ENCODE results near the gene C1orf105. TPM values are rescaled to one million over a fixed set of nuclear protein-coding genes. Genes with fewer than 3 reads are reported as not detected.

Gene C1orf105
- total RNA-seq, 1 donor from 2014 or later = not detected

- H3K27ac Mint-ChIP-seq = peak within 1 kb of the TSS; percentile 90
- H3K4me3 Mint-ChIP-seq (ENCODE audit: low read depth) = peak within 1 kb of the TSS; percentile 84
- H3K36me3 Mint-ChIP-seq (ENCODE audit: insufficient read depth) = peaks cover 16% of the 10 kb centered on the region
- peak; percentile 81 for DNase-seq (ENCODE audit: low spot score, unreplicated experiment)
- peaks cover 18% of the 10 kb centered on the region for H3K4me1 Mint-ChIP-seq (ENCODE audit: low read depth)
- no peaks in the 10 kb centered on the region for H3K27me3 Mint-ChIP-seq
- H3K9me3 Mint-ChIP-seq (ENCODE audit: low read depth) = no peaks in the 10 kb centered on the region
- TF ChIP-seq CTCF (IDR thresholded peaks at IDR 0.05; ENCODE audit: unreplicated experiment) = peak; percentile 90
Measured at GRCh38 chr1:172443666-172444453, 23.4 kb downstream of the C1orf105 start, which contains the start of gene PIGC. TSS of gene PIGC (minus strand) at chr1:172444069. CDS start at chr1:172442622, 1,447 bp downstream.

DNA sequence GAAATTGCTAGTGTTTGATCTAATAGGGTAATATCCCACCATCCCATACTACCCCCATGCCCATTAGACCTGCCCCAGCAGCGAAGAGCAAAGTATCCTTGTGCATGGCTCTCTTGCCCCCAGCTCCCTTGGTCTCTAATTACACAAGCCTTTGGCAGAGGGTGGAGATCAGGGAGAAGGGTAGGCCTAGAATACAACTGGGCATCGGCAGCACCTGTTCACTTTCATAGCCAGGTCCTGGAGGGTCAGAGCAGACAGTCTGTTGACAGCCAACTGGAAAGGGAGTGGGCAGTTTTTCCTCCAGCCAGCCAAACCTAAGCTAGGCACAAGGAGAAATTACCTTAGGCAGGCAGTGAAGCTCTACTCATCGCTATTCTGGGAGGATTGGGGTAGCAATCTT is 26.1 kb downstream of the C1orf105 start:
- Mint-ChIP-seq H3K27me3 (peaks cover 3% of the 10 kb centered on the region), H3K36me3 (ENCODE audit: insufficient read depth) (peaks cover 9% of the 10 kb centered on the region), H3K4me3 (ENCODE audit: low read depth) (no peak overlapping the region), H3K9me3 (ENCODE audit: low read depth) (no peaks in the 10 kb centered on the region), H3K4me1 (ENCODE audit: low read depth) (peaks cover 35% of the 10 kb centered on the region), H3K27ac (no peak overlapping the region)
- no peak for TF ChIP-seq CTCF (IDR thresholded peaks at IDR 0.05; ENCODE audit: unreplicated experiment)
- no peak for DNase-seq (ENCODE audit: low spot score, unreplicated experiment)

GRCh38 chr1:172447641-172448040 is 27.2 kb downstream of the C1orf105 start:
- no peak for TF ChIP-seq CTCF (IDR thresholded peaks at IDR 0.05; ENCODE audit: unreplicated experiment)
- peaks cover 3% of the 10 kb centered on the region for H3K27me3 Mint-ChIP-seq
- no peak for DNase-seq (ENCODE audit: low spot score, unreplicated experiment)
- H3K36me3 Mint-ChIP-seq (ENCODE audit: insufficient read depth) = no peaks in the 10 kb centered on the region
- no peak overlapping the region for H3K27ac Mint-ChIP-seq
- H3K9me3 Mint-ChIP-seq (ENCODE audit: low read depth) = no peaks in the 10 kb centered on the region
- H3K4me1 Mint-ChIP-seq (ENCODE audit: low read depth) = peaks cover 35% of the 10 kb centered on the region
- H3K4me3 Mint-ChIP-seq (ENCODE audit: low read depth) = no peak overlapping the region

- H3K27ac Mint-ChIP-seq = no peak overlapping the region
- TF ChIP-seq CTCF (IDR thresholded peaks at IDR 0.05; ENCODE audit: unreplicated experiment) = no peak
- peaks cover 7% of the 10 kb centered on the region for H3K27me3 Mint-ChIP-seq
- no peak for DNase-seq (ENCODE audit: low spot score, unreplicated experiment)
- no peaks in the 10 kb centered on the region for H3K36me3 Mint-ChIP-seq (ENCODE audit: insufficient read depth)
- H3K9me3 Mint-ChIP-seq (ENCODE audit: low read depth) = no peaks in the 10 kb centered on the region
- no peak overlapping the region for H3K4me3 Mint-ChIP-seq (ENCODE audit: low read depth)
- H3K4me1 Mint-ChIP-seq (ENCODE audit: low read depth) = peaks cover 38% of the 10 kb centered on the region
Measured at GRCh38 chr1:172448995-172449584, 28.6 kb downstream of the C1orf105 start.

DNA sequence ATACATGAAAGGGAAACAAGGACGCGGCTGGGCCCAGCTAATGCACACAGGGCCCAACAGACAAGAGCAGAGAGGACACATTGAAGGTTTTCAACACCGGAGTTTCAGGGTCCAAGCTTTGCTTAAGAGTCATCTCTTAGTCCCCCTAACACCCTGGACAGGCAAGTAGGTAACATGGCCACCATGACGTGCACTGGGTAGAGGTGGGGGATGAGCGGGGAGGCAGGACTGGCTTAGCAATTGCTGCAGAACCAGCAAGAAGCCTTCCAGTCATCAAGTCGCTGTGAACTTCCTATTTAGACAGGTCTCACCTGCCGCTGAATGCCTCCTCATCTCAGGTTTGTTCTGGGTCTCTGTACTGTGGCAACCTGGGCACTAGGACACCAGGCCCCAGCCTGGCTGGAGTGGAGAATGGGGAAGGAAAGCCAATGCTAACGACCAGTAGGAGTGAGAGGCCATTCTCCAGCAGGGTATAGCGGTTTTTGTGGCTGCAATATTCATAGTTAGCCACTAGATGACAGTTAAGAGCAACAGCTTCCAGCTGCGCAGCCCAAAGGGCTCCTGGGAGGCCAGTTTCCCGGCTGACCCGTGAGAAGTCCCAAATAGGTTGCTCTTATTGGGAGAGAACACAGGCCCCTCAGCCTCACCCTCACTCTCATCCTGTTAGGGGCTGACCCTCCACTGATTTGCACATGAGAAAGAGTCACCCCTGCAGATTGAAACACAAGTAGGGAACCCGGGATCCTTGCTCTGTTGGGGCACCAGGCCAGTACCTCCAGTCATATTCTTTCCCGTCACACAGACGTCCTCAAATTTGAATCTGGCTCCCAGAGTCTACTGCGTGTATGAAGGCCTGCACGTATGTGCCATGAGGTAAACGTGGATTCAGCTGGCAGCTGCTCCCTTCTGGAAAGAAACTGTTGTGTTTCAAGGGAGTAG is 29.4 kb downstream of the C1orf105 start:
- Mint-ChIP-seq H3K27ac (peak overlapping the region; percentile 46), H3K4me1 (ENCODE audit: low read depth) (peaks cover 34% of the 10 kb centered on the region), H3K9me3 (ENCODE audit: low read depth) (no peaks in the 10 kb centered on the region), H3K27me3 (peaks cover 13% of the 10 kb centered on the region), H3K4me3 (ENCODE audit: low read depth) (no peak overlapping the region), H3K36me3 (ENCODE audit: insufficient read depth) (no peaks in the 10 kb centered on the region)
- TF ChIP-seq CTCF (IDR thresholded peaks at IDR 0.05; ENCODE audit: unreplicated experiment) = peak; percentile 83
- DNase-seq (ENCODE audit: low spot score, unreplicated experiment) = peak; percentile 31
